ENCODE data around the gene APBB2.

DNA sequence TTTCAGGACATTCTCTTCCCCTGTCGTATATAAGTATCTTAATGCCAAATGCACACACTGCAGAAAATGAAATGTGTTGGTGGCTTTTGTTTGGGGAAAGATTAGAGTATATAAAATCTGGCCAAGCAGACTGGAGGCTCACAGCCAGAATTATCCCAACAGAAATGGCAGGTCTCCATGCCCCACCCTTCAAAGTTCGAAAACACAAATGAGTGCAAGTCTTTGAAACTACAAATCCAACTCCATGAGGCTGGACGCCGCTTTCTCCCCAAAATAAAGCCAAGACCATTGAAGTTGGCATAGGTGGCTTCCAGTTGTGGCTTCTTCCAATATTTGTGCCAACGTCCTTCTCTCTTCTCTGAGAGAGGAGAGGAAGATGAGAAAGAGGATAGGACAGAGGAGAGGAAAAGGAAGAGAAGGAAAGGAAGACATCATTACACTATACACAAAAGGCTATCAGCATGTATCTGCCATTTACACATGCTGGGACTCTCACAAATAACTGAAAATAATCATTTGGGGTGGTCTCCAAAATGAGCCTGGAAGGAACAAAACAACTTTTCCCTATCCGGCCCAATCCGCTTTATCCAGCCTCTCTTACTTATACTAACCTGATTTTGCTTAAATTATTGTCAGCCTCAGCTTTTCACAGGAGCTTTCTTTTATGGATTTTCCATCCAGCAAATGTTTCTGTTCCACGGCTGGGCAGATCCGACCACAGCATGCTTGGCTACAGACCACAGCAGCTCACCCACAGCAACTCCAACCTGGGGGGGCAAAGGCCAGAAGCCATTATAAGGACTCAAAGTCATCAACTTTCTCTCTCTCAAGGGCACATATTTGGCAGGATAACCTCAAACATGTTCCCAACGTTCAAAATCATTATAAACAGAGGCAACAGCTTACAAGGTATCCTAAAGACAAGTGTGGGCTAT is 71.7 kb downstream of the APBB2 start:
- no peak for TF ChIP-seq POLR2A (IDR thresholded peaks at IDR 0.05)
- TF ChIP-seq, protein P1, sequence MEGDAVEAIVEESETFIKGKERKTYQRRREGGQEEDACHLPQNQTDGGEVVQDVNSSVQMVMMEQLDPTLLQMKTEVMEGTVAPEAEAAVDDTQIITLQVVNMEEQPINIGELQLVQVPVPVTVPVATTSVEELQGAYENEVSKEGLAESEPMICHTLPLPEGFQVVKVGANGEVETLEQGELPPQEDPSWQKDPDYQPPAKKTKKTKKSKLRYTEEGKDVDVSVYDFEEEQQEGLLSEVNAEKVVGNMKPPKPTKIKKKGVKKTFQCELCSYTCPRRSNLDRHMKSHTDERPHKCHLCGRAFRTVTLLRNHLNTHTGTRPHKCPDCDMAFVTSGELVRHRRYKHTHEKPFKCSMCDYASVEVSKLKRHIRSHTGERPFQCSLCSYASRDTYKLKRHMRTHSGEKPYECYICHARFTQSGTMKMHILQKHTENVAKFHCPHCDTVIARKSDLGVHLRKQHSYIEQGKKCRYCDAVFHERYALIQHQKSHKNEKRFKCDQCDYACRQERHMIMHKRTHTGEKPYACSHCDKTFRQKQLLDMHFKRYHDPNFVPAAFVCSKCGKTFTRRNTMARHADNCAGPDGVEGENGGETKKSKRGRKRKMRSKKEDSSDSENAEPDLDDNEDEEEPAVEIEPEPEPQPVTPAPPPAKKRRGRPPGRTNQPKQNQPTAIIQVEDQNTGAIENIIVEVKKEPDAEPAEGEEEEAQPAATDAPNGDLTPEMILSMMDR (IDR thresholded peaks at IDR 0.05): no peak
